ENCODE results near the gene TNS3. TPM values are rescaled to one million over a fixed set of nuclear protein-coding genes. Genes with fewer than 3 reads are reported as not detected.
A peak's percentile ranks its signal among the peaks of the same experiment; 100 is the strongest.

The TNS3 gene
- total and polyA plus RNA-seq, 2 of the 13 experiments (the other 11 are each of a cell fraction or from before 2014, with no cell fraction given) = 52.9 to 55.7 TPM

GRCh38 chr7:47405921-47406800 is 175.8 kb downstream of the TNS3 start (continued):
- TF ChIP-seq ZNF101 (CRISPR knock-in tag; IDR thresholded peaks at IDR 0.05; ENCODE audit: borderline replicate concordance, low read depth) (no peak), SNAI1 (CRISPR knock-in tag; IDR thresholded peaks at IDR 0.05; ENCODE audit: borderline replicate concordance) (no peak), STAT5B (CRISPR knock-in tag; IDR thresholded peaks at IDR 0.05) (no peak), TBX2 (CRISPR knock-in tag; IDR thresholded peaks at IDR 0.05; ENCODE audit: borderline replicate concordance) (peak; percentile 29; the same call in 1 of the 2 replicates), ATRX (CRISPR knock-in tag; IDR thresholded peaks at IDR 0.05; ENCODE audit: borderline replicate concordance) (no peak), ZBTB14 (CRISPR knock-in tag; IDR thresholded peaks at IDR 0.05) (no peak), ZNF512 (CRISPR knock-in tag; IDR thresholded peaks at IDR 0.05) (no peak), ZNF317 (CRISPR knock-in tag; IDR thresholded peaks at IDR 0.05) (0 out of 2 replicates have a peak, but pooled peaks have one; percentile 37), MIER2 (CRISPR knock-in tag; IDR thresholded peaks at IDR 0.05) (no peak), ZFP37 (CRISPR knock-in tag; IDR thresholded peaks at IDR 0.05; ENCODE audit: borderline replicate concordance) (no peak), PAWR (CRISPR knock-in tag; IDR thresholded peaks at IDR 0.05; ENCODE audit: borderline replicate concordance) (no peak), NAIF1 (CRISPR knock-in tag; IDR thresholded peaks at IDR 0.05; ENCODE audit: borderline replicate concordance) (no peak), HDAC6 (IDR thresholded peaks at IDR 0.05; ENCODE audit: low read depth, low read length) (no peak), ZNF556 (CRISPR knock-in tag; IDR thresholded peaks at IDR 0.05; ENCODE audit: borderline replicate concordance) (no peak), ADNP (CRISPR knock-in tag; IDR thresholded peaks at IDR 0.05) (no peak), CCDC6 (CRISPR knock-in tag; IDR thresholded peaks at IDR 0.05) (peak; percentile 39; the same call in 1 of the 2 replicates), JDP2 (CRISPR knock-in tag; IDR thresholded peaks at IDR 0.05; ENCODE audit: borderline replicate concordance) (no peak), HMGA1 (CRISPR knock-in tag; conservative IDR thresholded peaks at IDR 0.05) (no peak), ZSCAN30 (CRISPR knock-in tag; IDR thresholded peaks at IDR 0.05) (no peak; the same call in 1 of the 2 replicates), ZNF335 (CRISPR knock-in tag; IDR thresholded peaks at IDR 0.05) (no peak), PHF21A (CRISPR knock-in tag; IDR thresholded peaks at IDR 0.05) (peak; percentile 46; the same call in 1 of the 2 replicates), DPF2 (CRISPR knock-in tag; IDR thresholded peaks at IDR 0.05; ENCODE audit: borderline replicate concordance, low read depth) (no peak), ZFY (CRISPR knock-in tag; IDR thresholded peaks at IDR 0.05) (no peak)

Measured in HepG2 (cell line).